GM13977 (cell line): ENCODE results near the gene KAZALD1.

Experiments
- DNase-seq: peaks from one replicate; pipeline ENCODE4 v3.0.0; 2012; ENCODE audit warnings: low spot score
- CTCF ChIP-seq: IDR thresholded peaks from 2 replicates; pipeline ENCODE4 v1.5.1; 2012; ENCODE audit warnings: mild to moderate bottlenecking, control low read depth; ENCODE audit not compliant: insufficient read depth; ENCODE audit errors: extremely low read depth, missing control alignments
- in situ Hi-C: fragments of 300-500 bp; cut with MboI; formaldehyde crosslinking; loops from one replicate; pipeline ENCODE4 v1.12.0; 2022; ENCODE audit warnings: low sequenced_read_pairs, low pct_unique_long_range_greater_than_20kb, mixed read lengths, inconsistent platforms; ENCODE audit not compliant: unreplicated experiment

Gene KAZALD1

GRCh38 chr10:101021692-101022251, 40.0 kb upstream of the KAZALD1 start:
- no peak for TF ChIP-seq CTCF
- in situ Hi-C loops: no loop called here
- no peak for DNase-seq

GRCh38 chr10:101022967-101023705, 38.7 kb upstream of the KAZALD1 start:
- TF ChIP-seq CTCF: no peak
- in situ Hi-C loops: no loop called here
- no peak for DNase-seq

GRCh38 chr10:101027106-101027720, 34.6 kb upstream of the KAZALD1 start:
- in situ Hi-C loops: no loop called here

GRCh38 chr10:101028446-101029337, 33.1 kb upstream of the KAZALD1 start:
- no peak for TF ChIP-seq CTCF
- DNase-seq: no peak
- in situ Hi-C loops: no loop called here

More at GRCh38 chr10:101027106-101027720, 34.6 kb upstream of the KAZALD1 start:
- no peak for DNase-seq
- no peak for TF ChIP-seq CTCF

GRCh38 chr10:101029520-101030295, 32.1 kb upstream of the KAZALD1 start:
- DNase-seq: no peak
- in situ Hi-C loops: no loop called here
- no peak for TF ChIP-seq CTCF
